HL-60/S4 treated with retinoic acid at 250 ng/mL for 4 days and 3 days (cell line): Measurements from ENCODE around the gene CHST3.

Source experiments
- in situ Hi-C: fragments of 300-500 bp; cut with MboI; formaldehyde crosslinking; loops from 2 replicates; pipeline ENCODE4 v1.7.0; 2022; ENCODE audit warnings: low sequenced_read_pairs

Gene CHST3

GRCh38 chr10:72049472-72049871 is 85.3 kb downstream of the CHST3 start:
- in situ Hi-C loops: no loop called here

GRCh38 chr10:72049969-72050781 is 86.0 kb downstream of the CHST3 start:
- in situ Hi-C loops: no loop called here

- in situ Hi-C loops: no loop called here
These were observed 86.7 kb downstream of the CHST3 start for GRCh38 chr10:72050873-72051272.

- in situ Hi-C loops: no loop called here
These were observed 89.5 kb downstream of the CHST3 start for GRCh38 chr10:72053690-72054089.

- in situ Hi-C loops: no loop called here
These were observed 91.9 kb downstream of the CHST3 start for GRCh38 chr10:72056113-72056512.

GRCh38 chr10:72056932-72057751 is 92.9 kb downstream of the CHST3 start:
- in situ Hi-C loops: no loop called here

- in situ Hi-C loops: no loop called here
These were observed 94.2 kb downstream of the CHST3 start for GRCh38 chr10:72058347-72058898.

GRCh38 chr10:72058989-72059842 is 95.0 kb downstream of the CHST3 start:
- in situ Hi-C loops: no loop called here

- in situ Hi-C loops: no loop called here
These were observed 95.9 kb downstream of the CHST3 start for GRCh38 chr10:72059843-72060822.

GRCh38 chr10:72061491-72061890 is 97.3 kb downstream of the CHST3 start:
- in situ Hi-C loops: no loop called here

GRCh38 chr10:72061930-72062329 is 97.7 kb downstream of the CHST3 start:
- in situ Hi-C loops: no loop called here

GRCh38 chr10:72062382-72062781 is 98.2 kb downstream of the CHST3 start:
- in situ Hi-C loops: no loop called here
